ENCODE data around the gene ANKRD28. TPM values are rescaled to one million over a fixed set of nuclear protein-coding genes. Genes with fewer than 3 reads are reported as not detected.

Gene ANKRD28
- total RNA-seq, 1 experiment from 2014 or later, result 82.6 TPM

- H3F3A ChIP-seq (ENCODE audit: insufficient read depth, low read depth), result peaks cover 19% of the 10 kb centered on the region
- no peak overlapping the region for H3K27ac ChIP-seq
- intact Hi-C loops (cut with micrococcal nuclease; ENCODE audit: unreplicated experiment), result no loop called here
- DNase-seq, result no peak
- ChIA-PET POLR2A (ENCODE audit: unreplicated experiment) (no interaction called here), CTCF (no interaction called here)
- H3K4me2 ChIP-seq, result no peak overlapping the region
- H3K27me3 ChIP-seq (ENCODE audit: insufficient read depth, low read depth), result no peaks in the 10 kb centered on the region
- no peak for TF ChIP-seq EZH2 (IDR thresholded peaks at IDR 0.05; ENCODE audit: low read depth)
- TF ChIP-seq CTCF (conservative IDR thresholded peaks at IDR 0.05), result no peak
- 0 out of 2 replicates have a peak, but pooled peaks cover 3% of the 10 kb centered on the region for H3K9me2 ChIP-seq (ENCODE audit: insufficient read depth)
- H3K79me2 ChIP-seq (ENCODE audit: low read depth), result no peaks in the 10 kb centered on the region
- H3K9me3 ChIP-seq (ENCODE audit: insufficient read depth, low read depth), result no peaks in the 10 kb centered on the region
- no peaks in the 10 kb centered on the region for H3K4me1 ChIP-seq (replicated peaks; ENCODE audit: insufficient read depth)
- no peak overlapping the region for H3K4me3 ChIP-seq
- BruUV-seq (replicated peaks), result no TSS peak
- no peak overlapping the region for H2AFZ ChIP-seq
- H3K36me3 ChIP-seq (ENCODE audit: low read depth), result peaks cover 55% of the 10 kb centered on the region
- no peaks in the 10 kb centered on the region for H4K20me1 ChIP-seq (ENCODE audit: insufficient read depth)
Measured at GRCh38 chr3:15681668-15682067, 116.1 kb downstream of the ANKRD28 start.

GRCh38 chr3:15679306-15679705 lies 118.5 kb downstream of the ANKRD28 start:
- intact Hi-C loops (cut with micrococcal nuclease; ENCODE audit: unreplicated experiment), result no loop called here
- H3K4me3 ChIP-seq, result no peak overlapping the region
- 0 out of 2 replicates have a peak, but pooled peaks cover 3% of the 10 kb centered on the region for H3K9me2 ChIP-seq (ENCODE audit: insufficient read depth)
- H4K20me1 ChIP-seq (ENCODE audit: insufficient read depth), result no peaks in the 10 kb centered on the region
- no peaks in the 10 kb centered on the region for H3K4me1 ChIP-seq (replicated peaks; ENCODE audit: insufficient read depth)
- no peak for DNase-seq
- no peaks in the 10 kb centered on the region for H3K79me2 ChIP-seq (ENCODE audit: low read depth)
- TF ChIP-seq CTCF (conservative IDR thresholded peaks at IDR 0.05) (no peak), EZH2 (IDR thresholded peaks at IDR 0.05; ENCODE audit: low read depth) (no peak)
- CTCF ChIA-PET, result no interaction called here
- no peaks in the 10 kb centered on the region for H3K27me3 ChIP-seq (ENCODE audit: insufficient read depth, low read depth)
- no peak overlapping the region for H3K4me2 ChIP-seq
- H2AFZ ChIP-seq, result no peak overlapping the region
- H3K27ac ChIP-seq, result no peak overlapping the region
- BruUV-seq (replicated peaks), result no TSS peak
- H3K9me3 ChIP-seq (ENCODE audit: insufficient read depth, low read depth), result no peaks in the 10 kb centered on the region
- POLR2A ChIA-PET (ENCODE audit: unreplicated experiment), result no interaction called here
- H3F3A ChIP-seq (ENCODE audit: insufficient read depth, low read depth), result peaks cover 16% of the 10 kb centered on the region
- H3K36me3 ChIP-seq (ENCODE audit: low read depth), result peaks cover 50% of the 10 kb centered on the region

- Histone ChIP-seq H4K20me1 (ENCODE audit: insufficient read depth) (no peaks in the 10 kb centered on the region), H3K9me3 (ENCODE audit: insufficient read depth, low read depth) (no peaks in the 10 kb centered on the region), H3F3A (ENCODE audit: insufficient read depth, low read depth) (0 out of 2 replicates have a peak, but pooled peaks cover 6% of the 10 kb centered on the region), H3K79me2 (ENCODE audit: low read depth) (no peaks in the 10 kb centered on the region), H3K27me3 (ENCODE audit: insufficient read depth, low read depth) (no peaks in the 10 kb centered on the region), H2AFZ (no peak overlapping the region), H3K4me3 (no peak overlapping the region), H3K9me2 (ENCODE audit: insufficient read depth) (no peaks in the 10 kb centered on the region), H3K27ac (no peak overlapping the region), H3K36me3 (ENCODE audit: low read depth) (peaks cover 46% of the 10 kb centered on the region), H3K4me2 (no peak overlapping the region), H3K4me1 (replicated peaks; ENCODE audit: insufficient read depth) (no peaks in the 10 kb centered on the region)
- CTCF ChIA-PET, result no interaction called here
- intact Hi-C loops (cut with micrococcal nuclease; ENCODE audit: unreplicated experiment), result no loop called here
- POLR2A ChIA-PET (ENCODE audit: unreplicated experiment), result interaction anchor here (0.6 kb wide), 1 partner anchor 28 kb away, joined by 5 read pairs; no protein-coding TSS in a partner anchor
- TF ChIP-seq EZH2 (IDR thresholded peaks at IDR 0.05; ENCODE audit: low read depth) (no peak), CTCF (conservative IDR thresholded peaks at IDR 0.05) (no peak)
- no peak for DNase-seq
- BruUV-seq (replicated peaks), result no TSS peak
Measured at GRCh38 chr3:15676259-15676658, 121.5 kb downstream of the ANKRD28 start.
